ENCODE data around the gene FGF8.

The FGF8 gene

DNA sequence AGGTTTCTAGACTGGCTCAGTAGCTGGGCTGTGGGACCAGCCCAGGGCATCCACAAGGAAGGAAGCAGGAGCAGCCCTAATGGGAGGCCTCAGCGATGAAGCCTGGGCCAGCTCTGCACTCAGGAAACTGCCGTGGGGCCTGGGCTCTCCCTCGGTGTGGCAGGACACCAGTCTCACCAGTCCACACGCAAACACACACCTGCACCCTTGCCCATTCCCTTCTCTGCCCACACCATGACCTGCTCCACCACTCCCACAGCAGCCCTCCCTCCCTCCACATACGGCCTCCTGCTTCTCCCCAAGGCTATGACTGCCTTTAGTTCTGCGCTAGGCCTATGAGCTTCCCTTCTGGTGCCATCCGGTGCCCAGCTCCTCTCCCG lies 7.1 kb downstream of the FGF8 start:
- DNase-seq (ENCODE audit: low read depth, low spot score) = no peak

DNA sequence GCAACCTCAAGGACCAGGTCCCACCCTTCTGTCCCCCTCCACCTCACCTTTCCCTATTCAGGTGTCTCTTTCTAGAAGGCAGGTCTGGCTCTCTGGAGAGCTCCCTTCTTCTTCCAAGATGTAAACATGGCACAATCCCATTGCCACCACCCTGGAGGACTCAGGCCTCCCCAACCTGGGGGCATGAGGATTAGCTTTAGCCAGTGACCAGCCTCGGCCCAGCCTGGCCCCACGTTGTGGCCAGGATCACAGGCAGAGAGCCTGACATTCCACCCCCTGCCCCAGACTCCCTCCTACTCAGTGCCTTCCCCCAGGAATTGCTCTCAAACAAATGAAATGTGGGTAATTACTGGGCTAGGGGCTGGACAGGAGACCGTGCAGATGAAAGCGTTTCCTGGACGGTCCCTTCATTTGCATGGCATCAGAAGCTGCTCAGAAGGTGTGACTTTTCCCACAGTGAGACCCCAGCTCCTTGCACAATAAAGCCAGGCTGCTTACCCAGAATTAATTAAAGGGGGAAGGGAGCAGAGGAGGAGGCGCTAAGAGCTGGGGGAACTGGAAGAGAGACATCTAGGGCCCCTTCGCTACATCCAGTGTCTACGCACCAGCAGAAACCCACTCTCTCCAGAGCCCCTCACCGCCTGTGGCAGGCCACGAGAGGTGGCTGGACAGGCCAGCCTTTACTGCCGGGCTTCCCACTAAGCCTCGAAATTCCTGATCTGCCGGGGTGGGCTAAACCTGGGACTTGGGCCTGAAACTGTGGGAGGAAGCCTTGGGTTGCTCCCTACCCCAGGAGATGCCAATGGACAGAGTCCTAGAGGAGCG lies 7.7 kb downstream of the FGF8 start:
- no peak for DNase-seq (ENCODE audit: low read depth, low spot score)

DNA sequence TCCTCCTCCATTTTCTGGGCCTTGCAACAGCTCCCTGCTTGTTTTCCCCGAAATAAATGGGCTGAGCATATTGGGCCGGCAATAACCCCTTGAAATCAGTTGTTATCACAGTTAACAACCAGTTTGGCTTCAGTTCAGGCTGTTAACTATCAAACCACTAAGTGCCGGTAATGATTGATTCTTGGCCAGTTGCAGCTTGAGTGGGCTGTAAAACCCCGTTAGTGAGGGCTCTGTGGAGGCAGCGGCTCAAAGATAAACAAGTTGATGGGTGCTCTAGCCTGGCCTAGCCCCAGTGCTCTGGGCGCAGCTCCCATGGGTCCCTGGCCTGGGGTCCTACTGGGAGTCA lies 8.3 kb downstream of the FGF8 start:
- DNase-seq (ENCODE audit: low read depth, low spot score) = no peak

DNA sequence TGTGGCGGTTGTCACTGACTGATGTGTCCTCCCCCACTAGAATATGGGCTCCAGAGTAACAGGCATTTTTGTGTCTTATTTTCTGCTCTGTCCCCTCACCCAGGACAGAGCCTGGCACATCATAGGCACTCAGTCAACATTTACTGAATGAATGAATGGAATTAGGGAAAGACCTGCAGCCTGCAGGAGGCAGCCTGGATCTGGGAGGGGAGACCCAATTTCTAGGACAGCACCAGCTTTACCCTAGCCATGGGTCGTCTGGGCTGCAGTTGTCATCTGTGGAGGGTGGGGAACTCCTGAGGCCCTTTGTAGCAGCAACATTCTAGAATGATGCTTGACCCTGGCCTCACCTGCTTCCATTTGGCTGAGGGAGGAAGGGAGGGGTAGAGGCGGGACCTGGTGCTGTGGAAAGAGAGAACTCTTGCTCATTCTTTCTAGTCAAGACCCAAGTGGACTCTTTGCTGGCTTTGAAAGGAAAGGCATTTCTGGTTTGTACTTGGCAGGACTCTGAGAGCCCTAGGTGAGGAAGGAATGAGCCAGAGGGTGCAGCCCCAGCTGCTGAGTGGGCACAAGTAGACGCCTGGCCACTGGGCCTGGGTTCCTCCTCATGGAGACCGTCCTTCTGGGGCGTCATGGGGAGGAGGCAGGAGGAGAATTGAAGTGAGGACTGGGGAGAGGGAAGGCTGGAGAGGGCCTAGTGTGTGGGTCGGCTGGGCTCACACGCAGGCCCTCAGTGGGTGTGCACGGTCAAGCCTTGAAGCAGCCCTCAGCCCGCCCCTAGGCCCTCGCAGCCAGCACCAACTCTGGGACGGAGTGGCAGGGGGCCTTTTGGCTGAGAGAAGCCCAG lies 8.9 kb downstream of the FGF8 start:
- no peak for DNase-seq (ENCODE audit: low read depth, low spot score)

DNA sequence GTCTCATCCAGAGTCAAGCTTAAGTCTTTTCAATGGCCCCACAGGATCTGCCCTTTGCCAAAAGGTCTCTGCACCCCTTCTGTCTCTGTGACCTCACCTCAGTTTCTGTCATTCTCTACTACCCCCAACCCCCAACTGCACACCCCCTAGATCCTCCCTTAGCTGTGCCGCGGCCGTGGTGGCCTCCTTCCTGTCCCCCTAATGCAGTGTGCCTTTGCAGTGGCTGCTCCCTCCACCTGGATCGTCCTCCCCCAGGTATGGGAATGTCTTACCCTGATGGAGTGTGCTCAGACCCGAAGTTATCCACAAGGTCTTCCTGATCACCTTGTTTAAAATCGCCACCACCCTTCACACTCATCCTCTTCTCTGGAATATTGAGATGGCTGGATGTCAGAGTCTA lies 9.6 kb downstream of the FGF8 start:
- no peak for DNase-seq (ENCODE audit: low read depth, low spot score)

DNA sequence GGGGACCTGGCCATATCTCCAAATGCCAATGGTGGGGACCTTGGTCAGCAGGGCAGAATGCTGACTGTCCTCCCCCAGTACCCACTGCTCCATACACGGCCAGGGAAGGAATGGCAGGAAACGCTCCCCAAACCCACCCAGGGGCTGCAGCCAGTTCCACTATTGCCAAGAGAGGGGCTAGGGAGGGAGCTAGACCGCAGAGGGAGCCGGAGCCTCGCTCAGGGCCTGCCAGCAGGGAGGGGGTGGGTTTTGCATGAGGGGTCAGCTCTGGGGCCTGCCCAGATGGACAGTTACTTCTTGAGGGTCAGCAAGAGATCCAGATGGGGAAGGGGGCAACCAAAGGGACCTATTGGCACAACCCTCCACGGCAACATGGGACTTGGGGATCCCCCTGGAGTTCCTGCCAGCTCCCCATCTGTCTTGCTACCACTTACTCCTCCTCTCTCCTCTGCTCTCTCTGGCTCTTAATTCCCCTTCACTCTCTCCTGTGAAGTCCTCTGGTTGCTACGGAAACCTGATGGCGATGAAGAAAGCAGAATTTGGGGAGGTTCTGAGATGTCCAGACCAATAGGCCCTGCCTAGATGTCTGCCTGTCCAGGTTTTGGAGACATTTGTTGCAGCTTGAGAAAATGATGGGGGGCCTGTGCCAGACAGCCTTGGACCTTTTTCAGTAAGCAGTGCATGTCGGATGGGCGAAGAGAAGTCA lies 12.6 kb downstream of the FGF8 start:
- no peak for DNase-seq (ENCODE audit: low read depth, low spot score)

DNA sequence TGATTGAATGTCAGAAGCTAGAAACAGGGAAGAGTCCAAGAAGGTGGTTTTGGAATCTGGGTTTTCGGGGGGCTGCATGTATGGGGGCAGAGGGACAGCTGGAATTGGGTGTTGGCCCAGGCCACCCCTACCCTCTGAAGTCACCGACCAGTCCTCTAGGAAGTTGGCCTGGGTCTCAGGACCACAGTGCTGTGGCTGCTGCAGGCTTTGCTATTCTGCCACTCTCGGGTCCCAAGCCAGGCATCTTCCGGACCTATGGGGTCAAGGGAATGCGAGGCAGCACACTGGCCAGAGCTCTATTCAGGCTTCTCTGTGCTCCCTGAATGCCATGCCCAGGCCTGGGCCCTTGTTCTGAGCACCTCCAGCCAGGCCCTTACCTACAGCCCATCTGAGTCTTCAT lies 13.2 kb downstream of the FGF8 start:
- DNase-seq (ENCODE audit: low read depth, low spot score) = no peak

DNA sequence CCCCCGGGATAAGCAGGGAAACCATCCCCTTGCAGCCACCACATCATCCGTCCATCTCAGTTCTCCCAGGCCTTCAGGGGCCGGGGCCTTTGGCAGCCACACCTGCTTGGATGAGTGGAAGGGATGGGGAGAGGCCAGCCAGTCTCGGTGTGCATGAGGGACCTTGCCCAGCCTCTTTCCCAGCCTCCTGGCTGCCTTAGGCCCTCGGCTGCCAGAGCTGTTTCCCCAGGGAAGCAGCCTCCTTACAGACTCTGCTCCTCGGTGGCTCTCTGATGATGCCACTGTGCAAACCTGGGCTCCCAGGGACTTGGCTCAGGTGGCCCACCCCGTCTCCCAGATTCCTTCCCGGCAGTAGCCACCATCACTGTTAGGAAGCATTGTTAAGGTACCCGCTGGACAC lies 14.7 kb downstream of the FGF8 start:
- no peak for DNase-seq (ENCODE audit: low read depth, low spot score)

DNA sequence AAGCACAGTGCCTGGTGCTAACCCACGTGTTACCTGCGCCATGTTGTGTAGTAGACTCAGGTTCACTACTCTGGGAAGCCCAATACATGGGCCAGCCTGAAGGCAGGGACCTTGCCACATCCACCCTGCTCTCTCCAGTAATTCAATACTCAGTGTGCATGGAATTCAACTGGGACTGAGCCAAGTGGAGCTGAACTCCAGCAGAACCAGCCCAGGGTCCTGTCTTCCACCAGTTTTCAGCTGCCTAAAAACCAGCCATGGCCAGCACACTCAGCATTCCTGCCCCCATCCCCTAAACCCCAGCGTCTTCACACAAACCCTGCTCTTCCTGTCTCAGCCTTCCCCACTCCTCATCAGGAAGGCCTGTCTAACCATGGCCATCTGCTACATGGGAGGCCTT lies 15.4 kb downstream of the FGF8 start:
- DNase-seq (ENCODE audit: low read depth, low spot score) = no peak

DNA sequence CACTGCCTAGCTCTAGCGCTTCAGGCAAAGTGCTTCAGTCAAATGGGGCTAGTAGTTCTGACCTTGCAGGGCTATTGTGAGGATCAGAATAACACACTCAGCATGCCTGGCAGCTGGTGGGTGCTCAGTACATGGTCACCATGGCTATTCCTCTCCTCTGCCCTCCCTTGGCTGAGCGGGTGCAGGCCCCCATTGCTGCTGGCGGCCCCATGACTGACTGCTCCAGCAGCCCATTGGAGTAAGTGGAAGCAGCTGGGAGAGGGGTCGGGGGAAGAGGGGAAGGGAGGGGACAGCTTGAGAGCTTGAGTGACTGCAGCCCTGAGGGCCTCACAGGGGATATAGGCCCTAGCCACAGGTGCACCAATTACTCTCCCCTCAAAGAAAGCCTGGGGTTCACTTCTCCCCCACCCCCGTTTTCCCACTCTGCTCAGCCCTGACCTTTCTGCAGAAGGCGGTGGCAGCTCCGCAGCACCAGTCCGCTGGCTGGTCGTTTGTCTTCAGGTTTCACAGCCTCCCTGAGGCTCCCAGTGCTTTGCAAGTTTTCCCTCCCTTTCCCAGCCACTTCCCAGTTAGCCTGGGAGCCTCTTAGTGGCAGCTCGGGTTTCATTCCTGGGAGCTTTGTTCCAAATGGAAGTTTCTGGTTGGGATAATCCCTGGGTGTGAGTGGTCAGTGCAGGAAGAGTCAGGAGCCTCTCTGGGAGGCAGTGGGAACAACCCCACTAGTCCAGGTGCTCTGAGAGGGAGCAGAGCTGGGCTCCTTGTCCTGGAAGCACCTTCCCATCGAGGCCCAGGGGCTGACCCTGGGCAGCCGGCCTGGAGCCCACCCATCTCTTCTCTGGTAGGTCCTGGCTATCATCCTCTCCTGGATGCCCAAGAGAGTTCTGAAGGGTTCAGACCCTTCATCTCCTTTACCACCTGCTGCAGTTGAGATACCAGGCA lies 16.3 kb downstream of the FGF8 start:
- DNase-seq (ENCODE audit: low read depth, low spot score) = no peak

DNA sequence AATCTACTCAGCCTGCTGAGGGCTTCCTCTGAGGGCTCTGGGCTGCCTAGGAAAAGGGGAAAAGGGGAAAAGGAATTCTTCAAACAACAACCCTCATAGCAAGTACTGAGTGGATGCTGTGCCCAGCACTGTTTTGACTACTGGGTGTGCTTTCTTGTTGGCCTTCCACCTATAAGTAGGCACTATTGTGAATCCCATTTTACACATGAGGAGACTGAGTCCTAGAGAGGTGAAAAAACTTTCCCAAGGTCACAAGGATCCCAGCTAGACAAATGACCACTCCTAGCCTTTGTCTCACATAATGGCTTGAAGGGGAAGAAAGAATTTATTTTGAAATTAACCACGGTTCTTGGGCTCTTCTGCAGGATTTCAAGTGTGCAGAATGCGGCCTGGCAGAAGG lies 17.1 kb downstream of the FGF8 start:
- DNase-seq (ENCODE audit: low read depth, low spot score) = no peak

DNA sequence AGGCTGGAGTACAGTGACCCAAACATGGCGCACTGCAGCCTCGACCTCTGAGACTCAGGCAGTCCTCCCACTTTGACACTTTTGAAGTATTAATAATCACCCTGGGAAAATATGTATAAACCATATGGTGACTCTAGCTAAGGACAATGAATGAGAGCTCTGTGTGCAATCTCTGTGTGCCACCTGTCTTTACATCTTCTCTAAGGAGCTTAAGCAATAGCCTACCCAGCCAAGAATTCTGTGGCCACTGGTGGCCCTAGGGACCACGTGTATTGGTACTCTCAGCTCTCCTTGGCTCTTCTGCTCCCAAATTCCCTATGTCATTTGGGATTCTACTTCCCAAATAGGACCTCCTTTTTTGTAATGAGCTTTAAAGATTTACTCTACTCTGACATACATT lies 23.7 kb downstream of the FGF8 start:
- DNase-seq (ENCODE audit: low read depth, low spot score) = no peak

DNA sequence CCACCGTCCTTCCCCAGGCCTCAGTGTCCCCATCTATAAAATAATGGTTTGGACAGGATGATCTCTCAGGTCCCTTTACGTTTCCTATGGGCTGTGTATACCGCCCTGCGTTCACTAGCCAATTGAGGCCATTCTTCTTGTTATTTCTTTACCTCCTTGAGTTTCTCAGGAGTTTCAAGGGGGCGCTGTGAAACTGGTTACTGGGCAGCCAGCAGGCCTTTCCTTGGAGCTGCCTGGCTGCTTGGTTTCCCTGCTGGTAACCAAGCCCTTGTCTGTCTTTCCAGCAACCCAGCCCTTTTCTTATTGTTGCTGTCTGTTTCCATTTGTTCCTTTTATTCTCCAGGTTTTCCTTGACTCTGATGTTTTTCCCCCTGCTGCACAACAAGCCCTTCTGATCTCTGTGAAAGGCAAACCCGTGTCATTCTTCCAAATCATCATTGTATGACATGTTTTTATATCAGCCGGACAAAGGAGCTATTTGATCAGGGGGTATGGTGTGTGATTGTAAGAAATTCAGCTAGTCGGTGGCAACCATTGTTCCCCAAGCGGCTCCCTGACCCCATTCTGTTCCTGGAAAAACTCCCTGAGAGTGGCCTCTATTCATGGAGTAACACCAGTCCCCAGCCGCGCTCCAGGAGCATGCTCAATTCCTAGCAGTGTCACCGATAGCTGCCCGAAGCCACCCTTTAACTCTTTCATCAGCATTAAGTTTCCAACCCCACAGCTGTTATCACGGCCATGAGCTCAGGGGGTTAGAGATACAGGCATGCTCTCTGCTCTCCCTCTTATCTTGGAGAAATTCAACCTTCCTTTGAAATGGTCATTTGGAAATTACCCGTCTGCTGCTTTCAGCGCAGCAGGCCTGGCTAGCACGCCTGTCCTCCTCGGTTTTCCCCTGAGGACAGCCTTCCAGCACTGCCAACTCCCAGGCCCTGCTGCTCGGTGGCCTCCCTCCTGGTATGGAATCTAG lies 26.6 kb downstream of the FGF8 start:
- DNase-seq (ENCODE audit: low read depth, low spot score) = no peak

DNA sequence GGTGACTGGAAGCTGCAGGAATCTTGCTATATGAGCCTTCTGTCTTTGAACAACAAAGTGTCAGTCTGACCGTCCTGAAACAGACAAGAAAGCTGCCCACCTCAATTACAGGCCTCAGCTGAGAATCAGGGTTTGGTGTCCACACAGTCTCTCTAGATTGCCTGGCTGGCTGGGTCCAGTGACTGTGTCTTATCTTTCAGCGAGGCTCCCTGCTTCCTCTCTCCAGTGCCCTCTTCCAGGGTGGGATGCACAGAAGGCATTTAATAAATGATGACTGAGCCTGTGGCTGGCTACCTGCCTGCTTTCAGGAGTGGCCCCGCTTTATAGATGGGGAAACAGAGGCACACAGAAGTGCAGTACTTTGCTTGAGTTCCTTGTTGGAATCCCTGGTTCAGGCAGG lies 27.4 kb downstream of the FGF8 start:
- no peak for DNase-seq (ENCODE audit: low read depth, low spot score)

DNA sequence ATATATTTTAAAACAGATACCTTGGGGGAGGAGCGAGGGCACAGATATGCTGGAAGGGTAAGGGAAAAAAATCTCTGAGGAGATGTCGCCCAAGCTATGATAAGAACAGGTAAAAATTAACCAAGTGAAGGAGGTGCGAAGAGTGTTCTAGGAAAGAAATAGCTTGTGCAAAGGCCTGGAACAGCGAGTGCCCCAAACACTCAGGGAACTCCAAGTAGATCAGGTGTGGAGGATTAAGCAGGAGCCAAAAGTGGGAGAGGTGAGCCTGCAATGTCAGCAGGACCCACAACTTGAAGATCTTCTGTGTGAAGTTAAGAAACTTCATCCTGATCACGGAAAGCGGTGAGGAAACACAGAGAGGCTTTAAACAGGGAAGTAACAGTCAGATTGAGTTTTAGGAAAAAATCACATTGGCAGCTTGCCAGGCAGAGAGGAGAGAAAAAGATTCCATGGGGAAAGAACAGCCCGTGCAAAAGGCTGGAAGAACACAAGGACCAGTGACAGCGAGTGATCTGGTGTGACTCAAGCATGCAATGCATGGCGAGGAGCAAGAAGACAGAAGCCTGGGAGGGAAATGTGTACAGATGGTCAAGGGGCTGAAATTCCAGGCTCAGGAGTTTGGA lies 30.7 kb downstream of the FGF8 start:
- no peak for DNase-seq (ENCODE audit: low read depth, low spot score)

DNA sequence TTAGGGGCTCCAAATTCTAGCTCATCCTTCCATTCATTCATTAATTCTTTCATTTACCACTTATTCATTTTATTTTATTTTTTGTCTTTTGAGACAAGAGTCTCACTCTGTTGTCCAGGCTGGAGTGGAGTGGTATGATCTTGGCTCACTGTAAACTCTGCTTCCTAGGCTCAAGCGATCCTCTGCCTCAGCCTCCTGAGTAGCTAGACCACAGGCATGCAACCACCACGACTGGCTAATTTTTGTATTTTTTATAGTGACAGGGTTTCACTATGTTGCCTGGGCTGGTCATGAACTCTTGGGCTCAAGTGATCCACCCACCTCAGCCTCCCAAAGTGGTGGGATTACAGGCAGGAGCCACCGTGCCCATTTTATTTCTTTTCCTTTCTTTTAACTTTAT lies 31.6 kb downstream of the FGF8 start:
- no peak for DNase-seq (ENCODE audit: low read depth, low spot score)

DNA sequence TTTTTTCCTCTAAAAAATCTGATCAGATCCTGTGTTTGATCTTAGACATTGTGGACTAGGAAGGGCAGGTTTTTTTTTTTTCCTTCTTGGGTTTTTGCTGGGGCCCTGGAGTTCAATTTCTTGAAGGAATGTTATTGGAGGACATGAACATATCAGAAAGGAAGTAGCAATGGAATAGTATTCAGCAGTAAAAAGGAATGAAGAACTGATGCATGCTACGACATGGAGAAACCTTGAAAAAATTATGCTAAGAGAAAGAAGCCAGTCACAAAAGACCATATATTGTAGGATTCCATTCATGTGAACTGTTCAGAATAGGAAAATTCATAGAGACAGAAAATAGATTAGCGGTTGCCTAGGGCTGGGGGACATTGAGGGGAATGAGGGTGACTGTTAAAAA lies 34.0 kb downstream of the FGF8 start:
- no peak for DNase-seq (ENCODE audit: low read depth, low spot score)

DNA sequence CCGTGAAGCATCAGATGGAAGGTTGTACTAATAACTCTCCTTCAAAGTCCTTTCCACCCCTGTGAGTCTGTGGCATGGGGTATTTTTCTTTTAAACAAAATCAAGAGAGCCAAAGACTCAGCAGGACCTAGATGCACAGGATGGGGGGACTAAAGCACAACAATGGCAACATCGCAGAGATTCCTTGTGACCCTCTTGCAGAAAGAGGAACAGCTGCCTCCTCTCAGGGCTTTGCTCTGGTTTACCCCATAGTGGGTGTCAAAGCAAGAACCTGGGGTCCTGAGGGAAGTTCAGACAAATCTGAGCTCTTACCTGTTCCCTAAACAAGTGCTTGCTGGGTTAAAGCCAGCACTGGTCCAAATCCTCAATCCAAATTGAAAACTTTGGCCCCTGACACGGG lies 39.2 kb downstream of the FGF8 start:
- DNase-seq (ENCODE audit: low read depth, low spot score) = no peak

DNA sequence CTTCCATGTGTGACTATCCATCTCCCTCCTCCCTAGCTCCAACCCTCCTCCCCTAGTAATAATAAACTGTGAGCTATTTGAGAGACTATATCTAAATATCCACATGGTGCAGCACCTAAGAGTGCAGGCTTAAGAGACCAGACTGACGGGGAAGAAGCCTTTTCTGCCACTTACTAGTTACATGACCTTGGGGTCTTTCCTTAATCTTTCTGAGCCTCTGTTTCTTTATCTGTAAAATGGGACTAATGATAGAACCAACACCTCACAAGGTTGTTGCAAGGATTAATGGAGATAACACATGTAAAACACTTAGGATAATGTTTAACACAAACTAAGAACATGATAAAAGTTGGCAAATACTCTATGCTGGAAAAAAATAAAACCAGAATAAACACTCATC lies 43.8 kb downstream of the FGF8 start:
- no peak for DNase-seq (ENCODE audit: low read depth, low spot score)

DNA sequence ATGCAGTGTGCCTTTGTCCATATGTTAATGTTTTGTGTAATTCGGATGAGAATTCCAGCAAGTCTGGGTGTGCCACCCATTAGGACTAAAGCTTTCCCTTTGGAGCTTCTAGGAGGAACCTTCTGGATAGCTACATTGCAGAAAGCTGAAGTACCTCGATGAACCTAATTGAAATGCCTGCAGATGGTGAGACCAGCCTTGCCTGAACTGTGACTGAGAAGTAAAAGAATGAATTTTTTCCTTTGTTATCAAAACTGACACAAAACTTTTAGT lies 49.9 kb downstream of the FGF8 start:
- no peak for DNase-seq (ENCODE audit: low read depth, low spot score)

Data from smooth muscle cell of the brain vasculature (primary cell).